Caki2 (cell line): ENCODE results near the gene SMAD3. TPM values are rescaled to one million over a fixed set of nuclear protein-coding genes. Genes with fewer than 3 reads are reported as not detected.
A peak's percentile ranks its signal among the peaks of the same experiment; 100 is the strongest.

Experiments used
- DNase-seq: peaks from one replicate; pipeline ENCODE4 v3.0.0-alpha.2; 2015; ENCODE audit warnings: low read depth
- in situ Hi-C: cut with HindIII; loops from 2 replicates; pipeline ENCODE4 v1.10.0; 2016; ENCODE audit warnings: low sequenced_read_pairs, low pct_unique_long_range_greater_than_20kb, mixed read lengths
- total RNA-seq: library from RNA; depleted of rRNA; stranded (reverse); fragments of >200 nt; shearing (Covaris generic); gene quantifications from 2 replicates; pipeline ENCODE4 v1.2.3, GENCODE V29; 2014; ENCODE audit warnings: low replicate concordance

Gene SMAD3
- total RNA-seq, 1 experiment from 2014 or later, result 26.4 TPM

GRCh38 chr15:67161881-67162280 is 96.5 kb downstream of the SMAD3 start:
- DNase-seq, result peak; percentile 64
- in situ Hi-C loops, result no loop called here

- no peak for DNase-seq
- in situ Hi-C loops, result no loop called here
Measured at GRCh38 chr15:67163180-67163579, 97.8 kb downstream of the SMAD3 start.

DNA sequence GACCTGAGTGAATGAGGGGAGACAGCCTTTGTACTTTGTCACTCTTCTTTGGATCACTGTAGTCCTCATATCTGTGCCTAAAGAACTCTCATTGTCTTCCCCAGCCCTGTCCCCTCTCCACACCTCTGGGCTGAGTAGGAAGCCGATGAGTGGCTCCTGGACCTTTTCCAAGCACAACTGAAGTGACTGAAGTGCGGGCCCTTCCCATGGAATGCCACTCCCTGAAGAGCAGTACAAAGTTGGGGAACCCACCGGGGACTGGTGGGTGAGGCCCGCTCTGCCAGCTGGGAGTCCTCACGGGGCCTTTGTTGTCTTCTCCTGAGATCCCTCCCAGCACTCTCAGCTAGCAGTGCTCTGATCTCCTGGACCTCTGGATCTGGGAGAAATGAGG is 99.0 kb downstream of the SMAD3 start:
- DNase-seq, result peak; percentile 59
- in situ Hi-C loops, result no loop called here

GRCh38 chr15:67164811-67165253 is 99.4 kb downstream of the SMAD3 start:
- in situ Hi-C loops, result no loop called here
- DNase-seq, result no peak

DNA sequence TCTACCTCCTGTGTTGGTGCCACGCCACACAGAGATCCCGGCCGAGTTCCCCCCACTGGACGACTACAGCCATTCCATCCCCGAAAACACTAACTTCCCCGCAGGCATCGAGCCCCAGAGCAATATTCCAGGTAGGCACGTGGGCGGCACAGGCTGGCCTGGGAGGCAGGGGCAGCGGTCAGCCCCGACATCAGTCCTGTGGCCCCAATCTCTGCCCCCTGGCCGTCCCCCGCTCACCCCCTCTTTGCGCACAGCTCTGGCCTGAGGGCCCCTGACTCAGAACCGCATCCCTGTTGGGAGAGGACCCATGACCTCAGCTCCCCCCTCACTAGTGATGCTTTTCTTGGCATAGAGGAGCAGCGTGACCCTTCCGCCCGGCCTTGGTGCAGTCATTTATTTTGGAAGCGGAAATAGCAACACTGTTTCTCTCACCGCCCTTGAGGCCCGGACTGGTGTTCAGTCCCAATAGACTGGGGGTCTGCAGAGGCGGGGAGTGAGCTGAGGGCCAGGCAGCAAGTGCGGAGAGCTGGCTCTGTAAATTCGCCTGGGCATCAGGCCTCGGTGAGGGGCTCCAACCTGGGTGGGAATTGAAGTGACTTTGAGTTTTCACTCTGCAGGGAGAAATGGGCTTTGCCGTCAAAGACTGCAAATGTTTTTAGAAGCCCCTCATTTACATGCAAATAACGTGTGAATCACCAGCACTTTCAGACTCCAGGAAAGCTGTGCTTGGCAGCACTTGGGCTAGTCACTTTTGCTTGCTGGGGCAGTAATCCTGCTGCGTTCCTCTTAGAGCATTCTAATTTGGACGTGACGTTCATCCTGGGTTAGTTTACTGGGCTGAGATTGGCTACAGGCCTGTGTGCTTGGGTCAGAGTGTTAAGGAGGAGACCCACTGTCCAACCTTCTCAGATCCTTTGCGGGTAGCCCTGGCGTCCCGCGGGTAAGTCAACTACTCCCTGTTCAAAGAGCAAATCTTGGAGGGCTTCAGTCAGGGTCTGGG is 100.2 kb downstream of the SMAD3 start:
- DNase-seq, result no peak
- in situ Hi-C loops, result no loop called here

GRCh38 chr15:67166280-67167009 is 101.0 kb downstream of the SMAD3 start:
- in situ Hi-C loops, result no loop called here
- DNase-seq, result no peak

DNA sequence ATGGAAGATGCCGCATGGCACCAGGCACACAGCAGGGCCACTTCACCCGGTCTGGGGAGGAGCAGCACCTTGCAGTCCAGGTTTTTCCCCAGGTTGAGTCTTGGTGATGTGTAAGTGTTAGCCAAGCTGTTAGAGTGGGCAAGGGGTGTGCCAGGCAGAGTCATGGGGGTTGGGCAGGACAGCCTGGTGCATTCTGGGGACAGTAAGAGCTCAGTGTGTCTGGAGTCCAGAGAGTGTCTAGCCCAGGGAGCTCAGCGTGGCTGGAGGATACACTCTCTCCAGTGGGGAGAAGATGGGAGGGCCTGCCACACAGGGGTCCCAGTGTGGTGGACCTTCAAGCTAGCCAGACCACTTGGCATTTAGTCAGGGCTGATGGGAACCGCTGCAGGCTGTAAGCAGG is 101.7 kb downstream of the SMAD3 start:
- in situ Hi-C loops, result no loop called here
- no peak for DNase-seq

DNA sequence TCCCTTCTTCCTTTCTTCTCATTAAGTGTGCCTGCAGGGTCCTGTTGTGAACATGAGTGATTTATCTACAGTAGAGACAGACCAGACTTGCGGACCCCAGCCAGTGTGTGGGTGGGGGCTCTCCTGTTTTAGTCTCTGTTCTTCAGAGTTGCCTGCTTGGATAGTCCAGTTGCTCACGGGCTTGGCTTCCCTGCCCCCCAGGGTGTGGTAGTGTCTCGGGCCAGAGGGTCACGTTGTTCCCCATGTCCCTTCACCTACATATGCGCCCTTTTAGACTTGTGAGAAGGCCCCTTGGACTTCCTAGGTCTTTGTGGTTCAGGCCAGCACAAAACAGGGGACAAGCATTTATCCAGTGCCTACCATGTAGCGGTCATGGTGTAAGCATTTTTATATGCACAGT is 103.3 kb downstream of the SMAD3 start:
- in situ Hi-C loops, result no loop called here

DNA sequence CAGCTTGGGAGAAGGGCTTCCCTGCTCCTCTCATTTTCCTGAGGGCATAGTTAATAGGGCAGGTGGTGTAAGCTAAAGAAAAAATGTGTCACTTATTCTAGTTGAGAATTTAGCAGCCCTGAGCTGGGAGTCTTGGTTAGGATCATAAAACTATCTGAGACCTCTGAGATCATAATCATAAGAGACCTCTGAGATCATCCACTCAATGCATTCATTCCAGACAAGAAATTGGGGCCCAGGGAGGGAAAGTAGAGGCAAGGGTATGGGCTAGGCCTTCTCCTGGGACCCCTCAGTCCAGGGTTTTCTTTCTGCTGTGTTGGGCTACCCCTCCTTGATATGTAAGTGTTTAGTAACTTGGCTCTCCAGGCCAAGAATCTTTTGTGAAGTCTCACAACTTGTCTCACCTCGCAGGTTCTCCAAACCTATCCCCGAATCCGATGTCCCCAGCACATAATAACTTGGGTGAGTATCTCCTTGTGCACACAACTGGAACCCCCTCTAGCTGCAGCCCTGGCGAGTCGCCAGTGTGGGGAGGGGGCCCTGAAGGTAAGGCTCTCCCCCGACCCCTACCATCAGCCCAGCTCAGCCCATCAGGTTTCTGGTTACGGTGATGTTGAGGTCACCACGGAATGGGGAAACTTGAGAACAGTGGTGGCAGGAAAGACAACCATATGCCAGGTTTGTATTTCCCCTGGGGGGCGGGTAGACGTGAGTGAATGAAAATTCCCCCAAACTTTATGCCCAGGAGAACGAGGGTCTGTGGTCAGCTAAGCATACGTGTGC is 104.9 kb downstream of the SMAD3 start:
- in situ Hi-C loops, result no loop called here

More for the DNA sequence above, 103.3 kb downstream of the SMAD3 start:
- no peak for DNase-seq

GRCh38 chr15:67171471-67171870 is 106.1 kb downstream of the SMAD3 start:
- no peak for DNase-seq
- in situ Hi-C loops, result no loop called here

More for the DNA sequence above, 104.9 kb downstream of the SMAD3 start:
- DNase-seq, result no peak

- in situ Hi-C loops, result no loop called here
- no peak for DNase-seq
Measured at GRCh38 chr15:67172172-67172571, 106.8 kb downstream of the SMAD3 start.

DNA sequence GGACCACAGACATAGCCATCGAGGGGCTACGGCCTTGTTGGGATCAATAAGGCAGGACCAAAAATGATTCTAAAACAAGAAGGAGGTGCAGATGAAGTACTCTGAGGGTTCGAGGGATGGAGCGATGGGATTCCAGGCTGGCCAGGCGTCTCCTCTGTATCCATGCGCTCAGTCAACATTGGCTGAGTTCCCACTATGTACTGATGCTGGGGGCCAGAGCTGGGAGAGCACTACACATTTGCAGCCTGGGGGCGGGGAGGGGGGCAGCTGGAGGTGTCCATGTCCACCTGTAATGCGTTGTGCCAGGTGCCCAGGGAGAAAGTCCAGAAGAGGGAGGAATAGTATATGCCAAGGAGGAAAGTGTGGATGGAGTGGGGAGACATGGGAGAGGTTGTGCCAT is 107.6 kb downstream of the SMAD3 start:
- in situ Hi-C loops, result no loop called here
- DNase-seq, result no peak

DNA sequence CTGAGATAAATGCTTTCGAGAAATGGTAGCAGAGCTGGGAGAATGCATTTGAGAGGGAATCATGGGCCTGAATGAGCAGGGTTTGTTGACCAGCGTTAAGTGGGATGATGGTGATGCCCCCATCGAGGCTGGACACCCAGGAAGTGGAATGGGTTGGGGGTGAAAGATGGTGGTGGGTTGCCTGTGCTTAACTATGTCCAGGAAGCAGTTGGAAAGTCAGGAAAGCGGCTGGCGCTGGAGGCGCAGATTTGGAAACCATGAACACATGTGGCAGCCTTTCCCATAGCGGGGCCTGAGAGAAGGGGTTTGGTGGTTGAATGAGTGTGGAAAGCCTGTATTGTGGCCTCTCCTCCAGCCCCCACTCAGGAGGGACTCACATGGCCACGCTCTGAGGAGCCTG is 108.4 kb downstream of the SMAD3 start:
- no peak for DNase-seq
- in situ Hi-C loops, result no loop called here

DNA sequence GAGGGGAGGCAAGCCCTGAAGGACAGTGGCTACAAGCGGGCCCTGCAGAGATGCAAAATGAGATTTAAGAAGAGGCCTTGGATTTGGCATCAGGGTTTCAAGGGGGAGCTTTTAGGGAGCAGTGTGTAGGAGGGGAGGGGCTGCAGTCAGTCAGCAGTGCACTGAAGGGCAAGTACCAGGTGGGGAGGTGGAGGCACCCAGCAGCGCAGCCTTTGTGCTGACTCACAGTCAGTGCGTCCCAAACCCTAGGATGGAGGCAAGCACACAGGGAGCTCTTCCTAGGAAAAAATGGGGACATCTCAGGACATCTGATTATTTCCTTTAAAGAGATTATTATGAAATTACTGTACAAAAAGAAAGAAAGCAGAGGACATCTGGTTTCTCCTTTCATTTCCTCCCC is 109.0 kb downstream of the SMAD3 start:
- in situ Hi-C loops, result no loop called here
- DNase-seq, result no peak

DNA sequence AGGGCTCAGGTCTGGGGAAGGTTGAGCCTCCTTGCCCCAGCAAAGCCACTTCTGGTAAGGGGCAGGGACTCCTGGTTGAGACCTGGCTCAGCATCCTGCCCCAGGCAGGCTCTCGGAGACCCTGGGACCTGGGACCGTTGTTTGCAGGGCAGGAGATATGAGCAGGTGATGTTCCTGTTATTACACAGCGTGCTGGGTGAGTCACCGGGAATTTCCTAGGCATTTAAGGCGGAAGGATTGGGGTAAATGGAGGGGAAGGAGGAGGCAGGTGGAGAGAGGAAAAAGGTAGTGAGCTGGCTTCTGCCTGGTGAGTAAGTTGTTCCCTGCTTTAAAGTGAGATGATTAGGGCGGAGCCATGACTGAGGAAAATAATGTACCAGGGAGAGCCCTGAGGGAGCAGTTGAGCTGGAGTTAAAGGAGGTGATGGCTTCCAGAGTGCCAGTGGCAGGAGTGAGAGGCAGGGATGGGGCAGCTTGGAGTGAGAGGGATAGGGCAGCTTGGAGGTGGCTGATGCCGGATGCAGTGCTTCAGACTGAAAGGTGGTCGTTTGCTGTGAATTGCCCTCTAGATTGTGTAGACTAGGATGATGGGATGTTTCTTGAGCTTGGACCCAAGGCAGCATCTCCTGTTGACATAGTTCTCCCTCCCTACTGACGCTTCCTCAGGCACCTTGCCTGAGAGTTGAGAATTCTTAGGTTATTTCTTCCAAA is 109.6 kb downstream of the SMAD3 start:
- DNase-seq, result peak; percentile 88
- in situ Hi-C loops, result no loop called here

- no peak for DNase-seq
- in situ Hi-C loops, result no loop called here
Measured at GRCh38 chr15:67175643-67176071, 110.3 kb downstream of the SMAD3 start.

GRCh38 chr15:67176195-67176971 is 111.0 kb downstream of the SMAD3 start:
- no peak for DNase-seq
- in situ Hi-C loops, result no loop called here
